GM12878 (cell line): Measurements from ENCODE around the gene MRAS. TPM values are rescaled to one million over a fixed set of nuclear protein-coding genes. Genes with fewer than 3 reads are reported as not detected.

ENCODE experiments used
- ATAC-seq: fragments of 200-7000 bp; cut with Tn5 transposase; 3 replicates; pipeline ENCODE4 v1.9.1; 2020; ENCODE audit warnings: mild to moderate bottlenecking, moderate library complexity
- BruUV-seq: library from RNA; stranded (reverse); fragments of 400-500 nt; replicated peaks from 2 replicates; lab custom pipeline; 2021; lab: Mats Ljungman, UMichigan
- CTCF ChIA-PET: fragments of 300-600 bp; sonication (Branson Sonifier 250); formaldehyde crosslinking; extraction: SDS; loops from one replicate; lab custom pipeline; 2021; ENCODE audit warnings: inconsistent platforms; lab: Yijun Ruan, JAX
- POLR2A ChIA-PET: fragments of 350-600 bp; formaldehyde crosslinking; extraction: SDS; loops from one replicate; lab custom pipeline; 2021; ENCODE audit warnings: inconsistent platforms; lab: Charles Lee
- RAD21 ChIA-PET: fragments of 300-600 bp; sonication (Branson Sonifier 250); formaldehyde crosslinking; loops from one replicate; lab custom pipeline; 2023; ENCODE audit warnings: antibody characterized with exemption; ENCODE audit not compliant: unreplicated experiment; lab: Charles Lee
- SMC1A ChIA-PET: fragments of 300-600 bp; sonication (Branson Sonifier 250); formaldehyde crosslinking; loops from one replicate; lab custom pipeline; 2023; ENCODE audit not compliant: unreplicated experiment, uncharacterized antibody; lab: Charles Lee
- DNase-seq: peaks from one replicate; pipeline ENCODE4 v3.0.0-alpha.2; 2011; ENCODE audit warnings: low read depth, low spot score
- FAIRE-seq: peaks from 3 replicates; lab custom pipeline; 2011; peaks lifted over from hg19 to GRCh38; lab: Jason Lieb, UNC
- H2AFZ ChIP-seq: 2 replicates; pipeline ENCODE4 v1.6.0; 2011; ENCODE audit warnings: low read depth, low read length, control low read depth; ENCODE audit not compliant: control insufficient read depth
- H3K27ac ChIP-seq: 2 replicates; pipeline ENCODE4 v1.5.1; 2011; ENCODE audit warnings: control low read depth; ENCODE audit not compliant: control insufficient read depth, insufficient read depth
- H3K27me3 ChIP-seq, 2 experiments: replicated peaks in 1 of 2; 2 replicates each; pipeline versions ENCODE4 v1.6.0 to v1.6.1; 2011; ENCODE audit warnings: low read length in 1 of 2; ENCODE audit not compliant: control insufficient read depth in 2 of 2, insufficient read depth in 2 of 2
- H3K36me3 ChIP-seq, 2 experiments: 2 replicates each; pipeline ENCODE4 v1.5.1; 2011; ENCODE audit warnings: low read length in 1 of 2; ENCODE audit not compliant: control insufficient read depth in 2 of 2, insufficient read depth in 2 of 2
- H3K4me1 ChIP-seq: 2 replicates; pipeline ENCODE4 v1.6.1; 2011; ENCODE audit warnings: mild to moderate bottlenecking, low read length, moderate library complexity, mixed read lengths; ENCODE audit not compliant: control insufficient read depth, insufficient read depth
- H3K4me2 ChIP-seq: 2 replicates; pipeline ENCODE4 v1.6.0; 2011; ENCODE audit warnings: control low read depth; ENCODE audit not compliant: control insufficient read depth, insufficient read depth
- H3K4me3 ChIP-seq: fragments of 200-600 bp; sonication (generic); 2 replicates; pipeline ENCODE4 v1.5.1; 2016
- H3K79me2 ChIP-seq: 2 replicates; pipeline ENCODE4 v1.6.0; 2011; ENCODE audit warnings: low read length; ENCODE audit not compliant: control insufficient read depth, insufficient read depth
- H3K9ac ChIP-seq: 2 replicates; pipeline ENCODE4 v1.8.0; 2011; ENCODE audit warnings: low read length, control low read depth, mixed read lengths; ENCODE audit not compliant: control insufficient read depth, insufficient read depth
- H3K9me3 ChIP-seq: replicated peaks from 3 replicates; pipeline ENCODE4 v1.5.1; 2011; ENCODE audit warnings: mild to moderate bottlenecking, low read length; ENCODE audit not compliant: control insufficient read depth, insufficient read depth
- H4K20me1 ChIP-seq: 2 replicates; pipeline ENCODE4 v1.6.0; 2011; ENCODE audit not compliant: control insufficient read depth, insufficient read depth
- CREB1 ChIP-seq: IDR thresholded peaks from 2 replicates; pipeline ENCODE4 v1.6.1; 2012; ENCODE audit warnings: low read depth, mild to moderate bottlenecking, inconsistent platforms
- LARP7 ChIP-seq: fragments of 450-650 bp; IDR thresholded peaks from 2 replicates; pipeline ENCODE4 v1.6.1; 2017; ENCODE audit warnings: mild to moderate bottlenecking
- PAX5 ChIP-seq: IDR thresholded peaks from 2 replicates; pipeline ENCODE4 v1.6.1; 2011; ENCODE audit warnings: low read depth, low read length, borderline replicate concordance
- RUNX3 ChIP-seq: IDR thresholded peaks from 2 replicates; pipeline ENCODE4 v1.6.1; 2012; ENCODE audit warnings: low read length, inconsistent platforms
- SMAD1 ChIP-seq: fragments of 450-650 bp; IDR thresholded peaks from 2 replicates; pipeline ENCODE4 v1.6.1; 2018; ENCODE audit warnings: mild to moderate bottlenecking, low read depth; ENCODE audit not compliant: partially characterized antibody
- SMC3 ChIP-seq: IDR thresholded peaks from 2 replicates; pipeline ENCODE4 v1.6.1; 2011; ENCODE audit warnings: low read length, improper control_type of control experiment, borderline replicate concordance
- WGBS: methylation state at CpG from one replicate; pipeline ENCODE4 v1.1.6; 2016; ENCODE audit warnings: low lambda C conversion rate; ENCODE audit not compliant: insufficient replicate concordance, insufficient coverage; ENCODE audit errors: missing lambda C conversion rate; 5-methylcytosine and 5-hydroxymethylcytosine counted together
- in situ Hi-C: fragments of 300-500 bp; cut with MboI; formaldehyde crosslinking; loops from 9 replicates; pipeline ENCODE4 v1.14.3; 2018; ENCODE audit warnings: mixed read lengths
- intact Hi-C: fragments of 100-400 bp; cut with micrococcal nuclease; formaldehyde crosslinking; loops from one replicate; pipeline ENCODE4 v1.14.2; 2022; ENCODE audit not compliant: unreplicated experiment
- polyA plus RNA-seq, 11 experiments: library from polyadenylated mRNA; depleted of rRNA in 4 of 11; unstranded in 6 of 11; stranded (reverse) in 5 of 11; fragments of >200 nt; fragmentation: Nextera tagmentation in 4 of 11; fragmentation: Illumina TruSeq in 1 of 11; extraction: Ambion mirVana in 4 of 11; extraction: Trizol in 1 of 11; gene quantifications; 1 replicate in 1 of 11; 2 replicates in 10 of 11; pipeline versions ENCODE4 v1.2.1 to v1.2.3, GENCODE V29; 2011 to 2016; ENCODE audit warnings: inconsistent platforms in 2 of 11, missing spikeins in 2 of 11, low read depth in 1 of 11
- total RNA-seq, 4 experiments: library from RNA; depleted of rRNA in 3 of 4; stranded (reverse); fragments of >200 nt in 3 of 4; fragmentation: Illumina TruSeq in 1 of 4; extraction: Trizol in 1 of 4; gene quantifications; 2 replicates each; pipeline versions ENCODE4 v1.2.1 to v1.2.3, GENCODE V29; 2013 to 2021
- TF ChIP-seq, protein P1 (sequence below): fragments of 450-650 bp; formaldehyde crosslinking; IDR thresholded peaks from 2 replicates; pipeline ENCODE4 v1.5.0; 2022; ENCODE audit warnings: mild to moderate bottlenecking, missing genetic modification characterization

MRAS gene
- total and polyA plus RNA-seq, 10 of the 15 experiments (the other 5 are each of a cell fraction or from before 2014, with no cell fraction given) = 0.01 to 0.44 (median 0.17) TPM; not detected in 6

- no peak for TF ChIP-seq PAX5
Observed at GRCh38 chr3:138448631-138449030, 100.3 kb downstream of the MRAS start (continued).

DNA sequence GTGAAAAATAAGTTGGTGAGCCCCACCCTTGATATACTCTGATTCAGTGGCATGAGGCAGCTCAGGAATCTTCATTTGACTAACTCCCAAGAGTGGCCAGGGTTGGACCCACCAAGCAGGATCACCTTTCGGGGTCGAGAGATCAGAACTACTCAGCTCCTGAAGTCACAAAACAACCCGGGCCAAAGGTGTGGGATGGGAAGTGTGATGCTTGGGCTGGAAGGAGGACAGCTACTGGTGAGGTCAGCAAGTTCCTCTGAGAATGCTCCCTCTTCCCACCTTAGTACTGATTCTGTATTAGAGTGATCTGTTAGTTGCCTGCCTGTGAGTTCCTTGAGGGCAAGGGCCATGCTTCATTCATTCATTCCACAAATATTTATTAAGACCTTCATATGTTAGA lies 101.1 kb downstream of the MRAS start:
- POLR2A ChIA-PET = interaction anchor here (0.5 kb wide), 1 partner anchor 477 kb away, joined by 3 read pairs; no protein-coding TSS in a partner anchor
- Histone ChIP-seq H3K27me3 (peaks cover 0 to 2% of the 10 kb centered on the region in 2 experiments), H3K9ac (no peak overlapping the region), H2AFZ (no peak overlapping the region), H4K20me1 (no peaks in the 10 kb centered on the region), H3K9me3 (no peaks in the 10 kb centered on the region), H3K4me2 (no peak overlapping the region), H3K27ac (no peak overlapping the region), H3K36me3 (no peaks in the 10 kb centered on the region), H3K79me2 (no peaks in the 10 kb centered on the region), H3K4me3 (no peak overlapping the region), H3K4me1 (no peaks in the 10 kb centered on the region)
- RAD21 ChIA-PET = no interaction called here
- in situ Hi-C loops (no loop called here), intact Hi-C loops (no loop called here)
- DNase-seq (no peak), ATAC-seq (no peak), FAIRE-seq (no peak)
- WGBS = 0% methylated on average over 3 of the region's 3 CpGs
- TF ChIP-seq, protein P1, sequence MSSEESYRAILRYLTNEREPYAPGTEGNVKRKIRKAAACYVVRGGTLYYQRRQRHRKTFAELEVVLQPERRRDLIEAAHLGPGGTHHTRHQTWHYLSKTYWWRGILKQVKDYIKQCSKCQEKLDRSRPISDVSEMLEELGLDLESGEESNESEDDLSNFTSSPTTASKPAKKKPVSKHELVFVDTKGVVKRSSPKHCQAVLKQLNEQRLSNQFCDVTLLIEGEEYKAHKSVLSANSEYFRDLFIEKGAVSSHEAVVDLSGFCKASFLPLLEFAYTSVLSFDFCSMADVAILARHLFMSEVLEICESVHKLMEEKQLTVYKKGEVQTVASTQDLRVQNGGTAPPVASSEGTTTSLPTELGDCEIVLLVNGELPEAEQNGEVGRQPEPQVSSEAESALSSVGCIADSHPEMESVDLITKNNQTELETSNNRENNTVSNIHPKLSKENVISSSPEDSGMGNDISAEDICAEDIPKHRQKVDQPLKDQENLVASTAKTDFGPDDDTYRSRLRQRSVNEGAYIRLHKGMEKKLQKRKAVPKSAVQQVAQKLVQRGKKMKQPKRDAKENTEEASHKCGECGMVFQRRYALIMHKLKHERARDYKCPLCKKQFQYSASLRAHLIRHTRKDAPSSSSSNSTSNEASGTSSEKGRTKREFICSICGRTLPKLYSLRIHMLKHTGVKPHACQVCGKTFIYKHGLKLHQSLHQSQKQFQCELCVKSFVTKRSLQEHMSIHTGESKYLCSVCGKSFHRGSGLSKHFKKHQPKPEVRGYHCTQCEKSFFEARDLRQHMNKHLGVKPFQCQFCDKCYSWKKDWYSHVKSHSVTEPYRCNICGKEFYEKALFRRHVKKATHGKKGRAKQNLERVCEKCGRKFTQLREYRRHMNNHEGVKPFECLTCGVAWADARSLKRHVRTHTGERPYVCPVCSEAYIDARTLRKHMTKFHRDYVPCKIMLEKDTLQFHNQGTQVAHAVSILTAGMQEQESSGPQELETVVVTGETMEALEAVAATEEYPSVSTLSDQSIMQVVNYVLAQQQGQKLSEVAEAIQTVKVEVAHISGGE = no peak
- TF ChIP-seq LARP7 (no peak), SMAD1 (no peak), RUNX3 (no peak), SMC3 (no peak), CREB1 (no peak)
- CTCF ChIA-PET = interaction anchor here (1.8 kb wide), 1 partner anchor 474 kb away, joined by 5 read pairs; no protein-coding TSS in a partner anchor
- SMC1A ChIA-PET = interaction anchor here (0.5 kb wide), 1 partner anchor 238 kb away, joined by 3 read pairs; no protein-coding TSS in a partner anchor
- no TSS peak for BruUV-seq
